K562 (cell line): ENCODE measurements around the gene FIS1. TPM values are rescaled to one million over a fixed set of nuclear protein-coding genes. Genes with fewer than 3 reads are reported as not detected.

ENCODE experiments used
- ATAC-seq: fragments of 200-7000 bp; cut with Tn5 transposase; 3 replicates; pipeline ENCODE4 v1.9.1; 2020; ENCODE audit warnings: moderate library complexity
- BruUV-seq: library from RNA; stranded (reverse); fragments of 400-500 nt; replicated peaks from 2 replicates; lab custom pipeline; 2021; lab: Mats Ljungman, UMichigan
- CTCF ChIA-PET: fragments of 300-600 bp; formaldehyde crosslinking; extraction: SDS; loops from one replicate; lab custom pipeline; 2021; ENCODE audit warnings: low intra/inter-chr PET ratio; lab: Yijun Ruan, JAX
- POLR2A ChIA-PET: fragments of 300-600, 350-650 bp; sonication (Branson Sonifier 250); formaldehyde crosslinking; extraction: SDS; loops from one replicate; lab custom pipeline; 2021; ENCODE audit warnings: antibody characterized with exemption, inconsistent platforms; lab: Yijun Ruan, JAX
- DNase-seq, 4 experiments: peaks; one replicate each; pipeline versions ENCODE4 v3.0.0 to v3.0.0-alpha.2; 2011 to 2018; ENCODE audit warnings: low spot score in 3 of 4, mixed read lengths in 3 of 4; ENCODE audit errors: extremely low read depth in 1 of 4
- FAIRE-seq: peaks from 2 replicates; lab custom pipeline; 2011; peaks lifted over from hg19 to GRCh38; lab: Jason Lieb, UNC
- H2AFZ ChIP-seq: 2 replicates; pipeline ENCODE4 v1.6.0; 2011; ENCODE audit warnings: low read depth, low read length, control low read depth, inconsistent platforms
- H3K27ac ChIP-seq: fragments of 200-600 bp; 3 replicates; pipeline ENCODE4 v1.8.0; 2011; ENCODE audit warnings: low read depth, mild to moderate bottlenecking, control low read depth, inconsistent platforms, low read length, moderate library complexity, mixed read lengths; ENCODE audit errors: extremely low read depth
- H3K27me3 ChIP-seq, 2 experiments: fragments of 300-600 bp in 1 of 2; 2 replicates in 1 of 2; 3 replicates in 1 of 2; pipeline versions ENCODE4 v1.6.0 to v1.8.0; 2011; ENCODE audit warnings: inconsistent platforms in 2 of 2, low read length in 2 of 2, mild to moderate bottlenecking in 1 of 2, mixed read lengths in 1 of 2, moderate library complexity in 1 of 2; ENCODE audit not compliant: control insufficient read depth in 2 of 2, insufficient read depth in 2 of 2
- H3K36me3 ChIP-seq: fragments of 300-600 bp; 3 replicates; pipeline ENCODE4 v1.8.0; 2011; ENCODE audit warnings: mild to moderate bottlenecking, low read length, inconsistent platforms; ENCODE audit not compliant: control insufficient read depth, insufficient read depth
- H3K4me1 ChIP-seq, 2 experiments: fragments of 200-600 bp in 1 of 2; replicated peaks in 1 of 2; 2 replicates in 1 of 2; 3 replicates in 1 of 2; pipeline versions ENCODE4 v1.5.1 to v1.8.0; 2011; ENCODE audit warnings: inconsistent platforms in 2 of 2, low read length in 2 of 2, mild to moderate bottlenecking in 1 of 2, mixed read lengths in 1 of 2, moderate library complexity in 1 of 2; ENCODE audit not compliant: control insufficient read depth in 2 of 2, insufficient read depth in 2 of 2
- H3K4me2 ChIP-seq: 2 replicates; pipeline ENCODE4 v1.6.1; 2011; ENCODE audit warnings: low read length, control low read depth, inconsistent platforms, mixed read lengths; ENCODE audit not compliant: insufficient read depth
- H3K4me3 ChIP-seq: fragments of 200-600 bp; sonication (generic), shearing (Covaris generic); 2 replicates; pipeline ENCODE4 v1.5.1; 2016; ENCODE audit warnings: control low read depth, inconsistent platforms
- H3K79me2 ChIP-seq: fragments of 200-600 bp; 3 replicates; pipeline ENCODE4 v1.8.0; 2011; ENCODE audit warnings: low read length, inconsistent platforms; ENCODE audit not compliant: control insufficient read depth, insufficient read depth
- H3K9ac ChIP-seq, 2 experiments: 2 replicates each; pipeline versions ENCODE4 v1.6.0 to v1.6.1; 2011; ENCODE audit warnings: low read depth in 2 of 2, low read length in 2 of 2, control low read depth in 1 of 2, inconsistent platforms in 1 of 2, mild to moderate bottlenecking in 1 of 2, mixed read lengths in 1 of 2; ENCODE audit not compliant: insufficient read depth in 1 of 2
- H3K9me1 ChIP-seq: one replicate; pipeline ENCODE4 v1.6.0; 2011; ENCODE audit warnings: inconsistent platforms, mild to moderate bottlenecking, low read length, moderate library complexity; ENCODE audit not compliant: control insufficient read depth, insufficient read depth
- H3K9me3 ChIP-seq: replicated peaks from 2 replicates; pipeline ENCODE4 v1.5.1; 2011; ENCODE audit warnings: low read depth, low read length, inconsistent platforms; ENCODE audit not compliant: control insufficient read depth, insufficient read depth
- H4K20me1 ChIP-seq: replicated peaks from 2 replicates; pipeline ENCODE4 v1.6.1; 2011; ENCODE audit warnings: low read length, inconsistent platforms, mixed read lengths; ENCODE audit not compliant: control insufficient read depth, insufficient read depth
- BRD9 ChIP-seq: fragments of 450-650 bp; IDR thresholded peaks from 2 replicates; pipeline ENCODE4 v1.6.1; 2018; ENCODE audit warnings: low read depth; ENCODE audit not compliant: partially characterized antibody
- ILF3 ChIP-seq: fragments of 450-650 bp; IDR thresholded peaks from 2 replicates; pipeline ENCODE4 v1.6.1; 2018; ENCODE audit warnings: antibody characterized with exemption, mild to moderate bottlenecking, moderate library complexity, borderline replicate concordance
- POLR2G ChIP-seq: fragments of 200-400 bp; formaldehyde crosslinking; IDR thresholded peaks from 2 replicates; pipeline ENCODE4 v1.6.1; 2017; ENCODE audit warnings: low read depth, mild to moderate bottlenecking, antibody characterized with exemption, low read length, moderate library complexity
- RBFOX2 ChIP-seq: fragments of 200-400 bp; formaldehyde crosslinking; IDR thresholded peaks from 2 replicates; pipeline ENCODE4 v1.6.1; 2017; ENCODE audit warnings: low read depth, mild to moderate bottlenecking, low read length, moderate library complexity
- XRCC5 ChIP-seq: fragments of 200-400 bp; formaldehyde crosslinking; IDR thresholded peaks from 2 replicates; pipeline ENCODE4 v1.6.1; 2017; ENCODE audit warnings: low read depth, mild to moderate bottlenecking, low read length
- WGBS: fragments of 100-300 bp; shearing (Covaris generic); methylation state at CpG from one replicate; pipeline ENCODE4 v1.1.6; 2016; ENCODE audit warnings: low coverage, mixed read lengths; ENCODE audit not compliant: insufficient coverage; ENCODE audit errors: missing lambda C conversion rate; 5-methylcytosine and 5-hydroxymethylcytosine counted together
- in situ Hi-C: fragments of 300-500 bp; cut with MboI; formaldehyde crosslinking; loops from 4 replicates; pipeline ENCODE4 v1.15.0; 2018; ENCODE audit warnings: inconsistent platforms, mixed read lengths
- intact Hi-C: fragments of 100-400 bp; cut with micrococcal nuclease; formaldehyde crosslinking; loops from 2 replicates; pipeline ENCODE4 v1.14.2; 2022
- polyA plus RNA-seq, 8 experiments: library from polyadenylated mRNA; depleted of rRNA in 4 of 8; stranded (reverse) in 5 of 8; unstranded in 3 of 8; fragments of >200 nt; fragmentation: Nextera tagmentation in 2 of 8; fragmentation: Illumina TruSeq in 1 of 8; extraction: Ambion mirVana in 2 of 8; extraction: Trizol in 1 of 8; gene quantifications; 2 replicates each; pipeline versions ENCODE4 v1.2.1 to v1.2.3, GENCODE V29; 2011 to 2014; ENCODE audit warnings: inconsistent platforms in 1 of 8, missing spikeins in 1 of 8
- total RNA-seq, 7 experiments: library from RNA; depleted of rRNA in 6 of 7; stranded (reverse); fragments of >200 nt in 6 of 7; fragmentation: Illumina TruSeq in 2 of 7; extraction: Trizol in 2 of 7; gene quantifications; 2 replicates each; pipeline versions ENCODE4 v1.2.1 to v1.2.3, GENCODE V29; 2011 to 2021; ENCODE audit warnings: low replicate concordance in 1 of 7

FIS1 gene
- total and polyA plus RNA-seq, 9 of the 15 experiments (the other 6 are each of a cell fraction or from before 2014, with no cell fraction given): 86.0 to 257 (median 144) TPM

- TF ChIP-seq XRCC5: no peak
Measured at GRCh38 chr7:101210143-101210542, 34.7 kb downstream of the FIS1 start (continued).

- ATAC-seq: no peak
- FAIRE-seq: no peak
- H2AFZ ChIP-seq: no peak overlapping the region
- H3K36me3 ChIP-seq: peaks cover 63% of the 10 kb centered on the region; the same call in 2 of the 3 replicates
- H3K4me3 ChIP-seq: no peak overlapping the region
- TF ChIP-seq BRD9 (no peak), ILF3 (no peak), RBFOX2 (peak; percentile 48; the same call in 1 of the 2 replicates), POLR2G (0 out of 2 replicates have a peak, but pooled peaks have one; percentile 31)
- BruUV-seq: no TSS peak
- POLR2A ChIA-PET: interaction anchor here (0.7 kb wide), 1 partner anchor 115 kb away, joined by 3 read pairs; no protein-coding TSS in a partner anchor
- no peak overlapping the region for H3K27ac ChIP-seq
- no peaks in the 10 kb centered on the region for H3K79me2 ChIP-seq
- H3K4me1 ChIP-seq: peaks cover 0 to 30% of the 10 kb centered on the region in 2 experiments; a peak in 2 of 5 replicates
- no peaks in the 10 kb centered on the region for H3K9me3 ChIP-seq
- intact Hi-C loops: no loop called here
- no peaks in the 10 kb centered on the region for H4K20me1 ChIP-seq
- CTCF ChIA-PET: no interaction called here
- in situ Hi-C loops: no loop called here
- no peak for DNase-seq
- H3K9ac ChIP-seq: no peak overlapping the region; a peak in 1 of 4 replicates
- no peaks in the 10 kb centered on the region; a peak in 1 of 5 replicates for H3K27me3 ChIP-seq
- no peak overlapping the region for H3K4me2 ChIP-seq
- WGBS: 98% methylated on average over 12 of the region's 14 CpGs
- no peaks in the 10 kb centered on the region for H3K9me1 ChIP-seq
Measured at GRCh38 chr7:101208794-101209193, 36.1 kb downstream of the FIS1 start.
